Hepatocyte (in vitro differentiated cells): ENCODE measurements around the gene IGIP. TPM values are rescaled to one million over a fixed set of nuclear protein-coding genes. Genes with fewer than 3 reads are reported as not detected.

Experiments
- DNase-seq: peaks from one replicate; pipeline ENCODE4 v3.0.0-alpha.2; 2016; ENCODE audit warnings: low spot score
- H2AFZ ChIP-seq: fragments of 200-600 bp; sonication (generic); 2 replicates; pipeline ENCODE4 v1.6.0; 2016; ENCODE audit warnings: antibody characterized with exemption, mild to moderate bottlenecking
- H3K27ac ChIP-seq: fragments of 200-600 bp; sonication (generic); 2 replicates; pipeline ENCODE4 v1.5.1; 2016; ENCODE audit warnings: mild to moderate bottlenecking
- H3K27me3 ChIP-seq: fragments of 200-600 bp; sonication (generic); 2 replicates; pipeline ENCODE4 v1.6.1; 2016
- H3K36me3 ChIP-seq: fragments of 200-600 bp; sonication (generic); replicated peaks from 2 replicates; pipeline ENCODE4 v1.5.1; 2016; ENCODE audit warnings: low read depth; ENCODE audit not compliant: insufficient read depth
- H3K4me1 ChIP-seq: fragments of 200-600 bp; sonication (generic); 2 replicates; pipeline ENCODE4 v1.5.1; 2016; ENCODE audit warnings: mild to moderate bottlenecking, moderate library complexity; ENCODE audit not compliant: insufficient read depth
- H3K4me2 ChIP-seq: fragments of 200-600 bp; sonication (generic); 2 replicates; pipeline ENCODE4 v1.6.0; 2016
- H3K4me3 ChIP-seq: fragments of 200-600 bp; sonication (generic); 2 replicates; pipeline ENCODE4 v1.5.1; 2016; ENCODE audit warnings: mild to moderate bottlenecking
- H3K79me2 ChIP-seq: fragments of 200-600 bp; sonication (generic); 2 replicates; pipeline ENCODE4 v1.6.0; 2017; ENCODE audit warnings: mild to moderate bottlenecking
- H3K9me2 ChIP-seq: fragments of 200-600 bp; sonication (generic); replicated peaks from 2 replicates; pipeline ENCODE4 v1.6.0; 2017; ENCODE audit warnings: mild to moderate bottlenecking; ENCODE audit not compliant: insufficient read depth
- H3K9me3 ChIP-seq: fragments of 200-600 bp; sonication (generic); 2 replicates; pipeline ENCODE4 v1.5.1; 2016; ENCODE audit warnings: low read depth, mild to moderate bottlenecking
- H4K20me1 ChIP-seq: fragments of 200-600 bp; sonication (generic); 2 replicates; pipeline ENCODE4 v1.6.0; 2016; ENCODE audit warnings: mild to moderate bottlenecking; ENCODE audit not compliant: insufficient read depth, poor library complexity, severe bottlenecking
- EZH2 ChIP-seq: fragments of 200-600 bp; sonication (generic); IDR thresholded peaks from 2 replicates; pipeline ENCODE4 v1.6.1; 2016; ENCODE audit warnings: antibody characterized with exemption, mild to moderate bottlenecking, borderline replicate concordance
- EZH2phosphoT487 ChIP-seq: fragments of 200-600 bp; sonication (generic); IDR thresholded peaks from one replicate; pipeline ENCODE4 v1.6.1; 2018; ENCODE audit warnings: antibody characterized with exemption, mild to moderate bottlenecking, low read depth, moderate library complexity; ENCODE audit not compliant: unreplicated experiment, severe bottlenecking
- WGBS: methylation state at CpG from one replicate; pipeline ENCODE4 v1.1.6; 2016; ENCODE audit warnings: low lambda C conversion rate; ENCODE audit errors: missing lambda C conversion rate; 5-methylcytosine and 5-hydroxymethylcytosine counted together
- polyA plus RNA-seq: library from polyadenylated mRNA; unstranded; fragments of >200 nt; fragmentation: Nextera tagmentation; extraction: Ambion mirVana; gene quantifications from 2 replicates; pipeline ENCODE4 v1.2.1, GENCODE V29; 2016
- total RNA-seq: library from RNA; depleted of rRNA; stranded (reverse); fragments of >200 nt; gene quantifications from 2 replicates; pipeline ENCODE4 v1.2.3, GENCODE V29; 2014
- TF ChIP-seq, protein P1 (sequence below): fragments of 200-600 bp; sonication (generic); IDR thresholded peaks from 2 replicates; pipeline ENCODE4 v1.5.1; 2016; ENCODE audit warnings: antibody characterized with exemption, mild to moderate bottlenecking; ENCODE audit not compliant: poor library complexity

The IGIP gene
- total and polyA plus RNA-seq, 2 experiments from 2014 or later, result 0.50 to 7.2 TPM

DNA sequence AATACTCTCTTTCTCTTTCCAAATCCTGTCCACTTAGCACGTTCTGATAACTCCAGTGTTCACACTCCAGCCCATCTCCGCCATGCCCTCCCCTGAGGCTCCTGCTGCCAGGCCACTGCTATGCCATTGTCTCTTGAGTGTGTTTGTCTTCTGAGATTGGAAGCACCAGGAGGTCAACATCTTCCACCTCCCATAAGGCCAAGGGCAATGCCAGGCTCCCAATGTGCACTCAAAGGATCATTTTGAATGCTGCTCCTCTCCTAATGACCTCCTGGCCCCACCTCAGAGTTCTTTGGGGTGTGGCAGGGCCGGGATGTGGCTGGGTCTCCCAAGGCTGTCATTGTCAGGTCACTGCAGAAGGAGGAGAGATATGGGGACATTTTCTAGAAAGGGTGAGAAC, 19.5 kb downstream of the IGIP start:
- peaks cover 8% of the 10 kb centered on the region for H4K20me1 ChIP-seq
- no peak overlapping the region for H2AFZ ChIP-seq
- H3K4me1 ChIP-seq, result peaks cover 12% of the 10 kb centered on the region
- no peaks in the 10 kb centered on the region for H3K9me2 ChIP-seq
- TF ChIP-seq EZH2 (no peak), EZH2phosphoT487 (no peak)
- TF ChIP-seq, protein P1, sequence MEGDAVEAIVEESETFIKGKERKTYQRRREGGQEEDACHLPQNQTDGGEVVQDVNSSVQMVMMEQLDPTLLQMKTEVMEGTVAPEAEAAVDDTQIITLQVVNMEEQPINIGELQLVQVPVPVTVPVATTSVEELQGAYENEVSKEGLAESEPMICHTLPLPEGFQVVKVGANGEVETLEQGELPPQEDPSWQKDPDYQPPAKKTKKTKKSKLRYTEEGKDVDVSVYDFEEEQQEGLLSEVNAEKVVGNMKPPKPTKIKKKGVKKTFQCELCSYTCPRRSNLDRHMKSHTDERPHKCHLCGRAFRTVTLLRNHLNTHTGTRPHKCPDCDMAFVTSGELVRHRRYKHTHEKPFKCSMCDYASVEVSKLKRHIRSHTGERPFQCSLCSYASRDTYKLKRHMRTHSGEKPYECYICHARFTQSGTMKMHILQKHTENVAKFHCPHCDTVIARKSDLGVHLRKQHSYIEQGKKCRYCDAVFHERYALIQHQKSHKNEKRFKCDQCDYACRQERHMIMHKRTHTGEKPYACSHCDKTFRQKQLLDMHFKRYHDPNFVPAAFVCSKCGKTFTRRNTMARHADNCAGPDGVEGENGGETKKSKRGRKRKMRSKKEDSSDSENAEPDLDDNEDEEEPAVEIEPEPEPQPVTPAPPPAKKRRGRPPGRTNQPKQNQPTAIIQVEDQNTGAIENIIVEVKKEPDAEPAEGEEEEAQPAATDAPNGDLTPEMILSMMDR, result no peak
- no peak overlapping the region for H3K4me3 ChIP-seq
- H3K36me3 ChIP-seq, result no peaks in the 10 kb centered on the region
- H3K27me3 ChIP-seq, result peaks cover 32% of the 10 kb centered on the region
- no peak for DNase-seq
- no peaks in the 10 kb centered on the region for H3K79me2 ChIP-seq
- no peak overlapping the region for H3K27ac ChIP-seq
- 76% methylated on average over 3 of the region's 3 CpGs for WGBS
- H3K9me3 ChIP-seq, result no peaks in the 10 kb centered on the region
- peak overlapping the region; percentile 100 for H3K4me2 ChIP-seq

DNA sequence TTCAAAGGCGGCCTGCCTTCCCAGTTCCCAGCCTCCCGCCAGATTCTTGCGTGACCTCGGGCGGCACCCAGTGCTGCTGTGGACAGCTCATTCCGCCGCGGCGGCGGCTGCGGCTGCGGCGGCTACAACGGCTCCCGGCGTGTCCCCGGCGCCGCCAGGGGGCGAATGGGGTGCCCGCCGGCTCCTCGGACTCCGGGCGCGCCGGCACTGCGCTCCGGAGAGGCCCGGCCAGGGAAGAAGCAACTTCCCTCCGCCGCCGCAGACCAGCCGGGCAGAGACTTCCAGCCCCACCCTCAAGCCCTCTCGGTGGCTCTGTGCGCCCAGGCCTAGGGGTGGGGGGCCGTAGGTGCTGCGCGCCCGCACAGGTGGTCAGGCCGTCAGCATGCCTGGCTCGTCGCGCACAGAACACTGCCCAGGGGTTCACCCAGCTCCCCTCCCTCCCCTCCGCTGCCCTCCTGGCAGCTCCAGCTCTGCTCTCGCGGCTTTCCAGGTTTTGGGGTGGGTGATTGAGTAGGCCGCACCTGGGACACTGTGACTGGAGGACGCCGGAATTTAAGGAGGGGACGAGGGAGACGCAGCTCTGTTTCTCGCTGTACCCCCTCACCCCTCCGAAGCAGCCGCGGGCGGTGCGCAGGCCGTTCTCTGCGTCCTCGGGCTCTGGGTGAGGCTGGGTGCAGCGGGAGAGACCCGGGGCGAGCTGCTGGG, 20.2 kb downstream of the IGIP start:
- Histone ChIP-seq H3K27me3 (peaks cover 32% of the 10 kb centered on the region), H3K36me3 (no peaks in the 10 kb centered on the region), H3K9me3 (no peaks in the 10 kb centered on the region), H3K4me1 (peaks cover 12% of the 10 kb centered on the region), H4K20me1 (peaks cover 8% of the 10 kb centered on the region), H3K4me3 (peak overlapping the region; percentile 24), H2AFZ (peak overlapping the region; percentile 62), H3K27ac (no peak overlapping the region), H3K9me2 (no peaks in the 10 kb centered on the region), H3K4me2 (peak overlapping the region; percentile 100), H3K79me2 (no peaks in the 10 kb centered on the region)
- 4% methylated on average over 40 of the region's 64 CpGs for WGBS
- no peak for TF ChIP-seq EZH2
- TF ChIP-seq, protein P1, result peak; percentile 64
- peak; percentile 93 for DNase-seq

DNA sequence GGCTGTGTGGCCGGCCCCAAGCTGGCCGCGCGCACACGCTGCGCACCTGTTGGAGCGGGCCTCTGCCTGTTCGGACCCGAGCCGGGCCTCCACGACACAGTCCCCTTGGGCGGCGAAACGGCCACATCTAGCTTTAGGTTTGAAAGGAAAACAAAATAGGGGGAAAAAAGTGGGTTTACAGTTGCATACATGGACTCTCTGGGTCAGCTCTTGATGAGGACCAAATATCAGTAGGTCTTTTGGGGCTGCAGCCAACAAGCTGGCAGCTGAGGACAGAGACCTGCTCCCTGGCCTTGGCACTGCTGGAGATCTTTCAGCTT, 20.7 kb downstream of the IGIP start:
- TF ChIP-seq, protein P1, result no peak
- TF ChIP-seq EZH2phosphoT487, result no peak
- no peak for TF ChIP-seq EZH2
- no peak overlapping the region for H3K4me3 ChIP-seq
- no peak for DNase-seq
- peak overlapping the region; percentile 62 for H2AFZ ChIP-seq
- no peaks in the 10 kb centered on the region for H3K79me2 ChIP-seq
- H3K4me2 ChIP-seq, result peak overlapping the region; percentile 100
- no peaks in the 10 kb centered on the region for H3K9me2 ChIP-seq
- WGBS, result 17% methylated on average over 13 of the region's 14 CpGs
- H3K4me1 ChIP-seq, result peaks cover 12% of the 10 kb centered on the region
- no peaks in the 10 kb centered on the region for H3K36me3 ChIP-seq
- H3K9me3 ChIP-seq, result no peaks in the 10 kb centered on the region
- H3K27me3 ChIP-seq, result peaks cover 32% of the 10 kb centered on the region
- H4K20me1 ChIP-seq, result peaks cover 8% of the 10 kb centered on the region
- H3K27ac ChIP-seq, result no peak overlapping the region

DNA sequence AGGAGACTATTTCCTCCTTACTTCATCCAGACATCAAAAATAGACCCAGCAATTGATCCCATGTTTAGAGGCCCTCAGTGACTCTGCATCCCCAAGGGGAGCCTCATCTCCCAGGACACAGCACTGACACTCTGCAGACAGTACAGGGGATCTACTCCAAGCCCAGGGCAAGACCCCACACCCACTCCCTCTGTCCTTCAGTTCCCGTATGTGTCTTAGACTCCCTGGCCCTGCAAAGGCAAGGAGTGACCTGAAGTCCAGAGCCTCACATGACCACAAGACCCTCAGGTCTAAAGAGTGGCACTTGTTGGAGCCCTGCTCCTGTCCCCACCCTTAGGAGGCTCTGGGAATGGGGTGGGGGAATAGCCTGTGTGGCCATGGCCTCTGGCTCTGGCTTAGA, 21.7 kb downstream of the IGIP start:
- TF ChIP-seq EZH2, result no peak
- TF ChIP-seq EZH2phosphoT487, result no peak
- TF ChIP-seq, protein P1, result no peak
- Histone ChIP-seq H3K79me2 (no peaks in the 10 kb centered on the region), H2AFZ (no peak overlapping the region), H3K9me2 (no peaks in the 10 kb centered on the region), H3K36me3 (no peaks in the 10 kb centered on the region), H3K4me3 (no peak overlapping the region), H3K27ac (no peak overlapping the region), H3K27me3 (peaks cover 32% of the 10 kb centered on the region), H3K4me1 (peaks cover 12% of the 10 kb centered on the region), H3K9me3 (no peaks in the 10 kb centered on the region), H3K4me2 (no peak overlapping the region), H4K20me1 (peaks cover 8% of the 10 kb centered on the region)
- 86% methylated on average over 1 of the region's 1 CpG for WGBS
- DNase-seq, result no peak
